Thoracic aorta (tissue), 2 donors: ENCODE measurements around the gene BLTP3B. TPM values are rescaled to one million over a fixed set of nuclear protein-coding genes. Genes with fewer than 3 reads are reported as not detected.

Experiments used
- ATAC-seq: fragments of 150-250 bp; one replicate; pipeline ENCODE4 v1.8.0; 2017; ENCODE audit warnings: low read depth; ENCODE audit not compliant: insufficient number of reproducible peaks, low FRiP score
- DNase-seq: peaks from one replicate; pipeline ENCODE4 v3.0.0-alpha.2; 2020; ENCODE audit warnings: low spot score
- H3K27ac ChIP-seq, 2 donors: fragments of 200-600 bp; sonication (generic); 1 replicate in 1 of 2; 2 replicates in 1 of 2; pipeline ENCODE4 v1.5.1; 2016; ENCODE audit warnings: mild to moderate bottlenecking in 2 of 2, moderate library complexity in 2 of 2
- H3K27me3 ChIP-seq: fragments of 200-600 bp; sonication (generic); replicated peaks from 2 replicates; pipeline ENCODE4 v1.6.0; 2016; ENCODE audit warnings: mild to moderate bottlenecking; ENCODE audit not compliant: insufficient read depth
- H3K36me3 ChIP-seq: fragments of 200-600 bp; sonication (generic); one replicate; pipeline ENCODE4 v1.5.1; 2016
- H3K4me1 ChIP-seq, 2 donors: fragments of 200-600 bp; sonication (generic); 1 replicate in 1 of 2; 2 replicates in 1 of 2; pipeline versions ENCODE4 v1.5.1 to v1.6.0; 2016; ENCODE audit warnings: low read depth in 2 of 2, mild to moderate bottlenecking in 1 of 2; ENCODE audit not compliant: control insufficient read depth in 1 of 2
- H3K4me3 ChIP-seq: fragments of 200-600 bp; sonication (generic); 2 replicates; pipeline ENCODE4 v1.5.1; 2016; ENCODE audit warnings: mild to moderate bottlenecking
- H3K9me3 ChIP-seq: fragments of 200-600 bp; sonication (generic); 2 replicates; pipeline ENCODE4 v1.5.1; 2016
- total RNA-seq, 2 donors: library from RNA; depleted of rRNA; stranded (reverse); fragments of >200 nt; gene quantifications; one replicate each; pipeline versions ENCODE4 v1.1.0 to v1.2.3, GENCODE V29; 2016
- TF ChIP-seq, protein P1 (sequence below): fragments of 200-600 bp; sonication (generic); IDR thresholded peaks from one replicate; pipeline ENCODE4 v1.5.1; 2019; ENCODE audit warnings: antibody characterized with exemption

Gene BLTP3B
- total RNA-seq, 2 donors from 2014 or later, result 42.9 to 62.5 TPM

DNA sequence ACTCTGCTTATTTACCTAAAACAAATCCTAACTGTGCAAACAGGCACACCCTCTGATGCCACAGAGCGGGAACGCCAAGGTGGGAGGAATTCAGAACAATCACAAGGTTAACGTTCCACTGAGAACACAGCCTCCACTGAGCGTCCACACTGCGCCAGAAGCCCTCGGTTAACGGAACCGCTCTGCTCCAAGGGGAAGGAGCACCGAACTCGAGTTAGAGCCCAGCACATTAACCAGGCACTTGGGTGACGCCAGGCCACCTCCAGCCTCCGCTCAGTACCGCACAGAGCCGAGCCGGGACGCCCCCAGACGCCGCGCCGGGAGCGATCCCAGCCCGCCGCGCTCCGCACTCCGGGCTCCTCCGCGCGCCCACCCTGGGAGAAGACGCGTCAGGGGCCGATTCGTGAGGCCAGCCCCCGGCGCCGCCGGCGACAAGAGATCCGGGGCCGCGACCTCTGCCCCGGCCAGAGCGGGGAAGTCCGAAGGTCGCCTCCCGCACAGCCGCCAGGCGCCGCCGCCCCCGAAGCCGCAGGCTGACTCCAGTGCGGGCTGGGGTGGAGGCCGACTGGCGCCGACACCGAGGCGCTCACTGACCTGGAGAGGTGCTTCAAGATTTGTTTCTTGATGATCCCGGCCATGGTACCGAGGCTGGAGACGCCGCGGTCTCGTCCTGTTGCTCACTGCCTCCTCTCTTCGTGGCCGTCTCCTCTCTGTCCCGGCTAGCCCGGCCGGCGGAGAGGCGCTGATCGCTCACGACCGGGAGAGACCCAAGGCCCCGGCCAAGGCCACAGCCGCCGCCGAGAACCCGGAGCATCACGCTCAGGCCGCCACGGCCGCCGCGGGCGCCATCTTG, 450 bp downstream of the BLTP3B start:
- no peaks in the 10 kb centered on the region for H3K36me3 ChIP-seq
- peaks cover 32 to 43% of the 10 kb centered on the region in 2 donors for H3K4me1 ChIP-seq
- DNase-seq (no peak), ATAC-seq (peak; percentile 31)
- H3K9me3 ChIP-seq, result no peaks in the 10 kb centered on the region
- H3K27me3 ChIP-seq, result no peaks in the 10 kb centered on the region
- TF ChIP-seq, protein P1, sequence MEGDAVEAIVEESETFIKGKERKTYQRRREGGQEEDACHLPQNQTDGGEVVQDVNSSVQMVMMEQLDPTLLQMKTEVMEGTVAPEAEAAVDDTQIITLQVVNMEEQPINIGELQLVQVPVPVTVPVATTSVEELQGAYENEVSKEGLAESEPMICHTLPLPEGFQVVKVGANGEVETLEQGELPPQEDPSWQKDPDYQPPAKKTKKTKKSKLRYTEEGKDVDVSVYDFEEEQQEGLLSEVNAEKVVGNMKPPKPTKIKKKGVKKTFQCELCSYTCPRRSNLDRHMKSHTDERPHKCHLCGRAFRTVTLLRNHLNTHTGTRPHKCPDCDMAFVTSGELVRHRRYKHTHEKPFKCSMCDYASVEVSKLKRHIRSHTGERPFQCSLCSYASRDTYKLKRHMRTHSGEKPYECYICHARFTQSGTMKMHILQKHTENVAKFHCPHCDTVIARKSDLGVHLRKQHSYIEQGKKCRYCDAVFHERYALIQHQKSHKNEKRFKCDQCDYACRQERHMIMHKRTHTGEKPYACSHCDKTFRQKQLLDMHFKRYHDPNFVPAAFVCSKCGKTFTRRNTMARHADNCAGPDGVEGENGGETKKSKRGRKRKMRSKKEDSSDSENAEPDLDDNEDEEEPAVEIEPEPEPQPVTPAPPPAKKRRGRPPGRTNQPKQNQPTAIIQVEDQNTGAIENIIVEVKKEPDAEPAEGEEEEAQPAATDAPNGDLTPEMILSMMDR, result no peak
- H3K4me3 ChIP-seq, result peak overlapping the region; percentile 99
- peak overlapping the region; percentile 99 for H3K27ac ChIP-seq

DNA sequence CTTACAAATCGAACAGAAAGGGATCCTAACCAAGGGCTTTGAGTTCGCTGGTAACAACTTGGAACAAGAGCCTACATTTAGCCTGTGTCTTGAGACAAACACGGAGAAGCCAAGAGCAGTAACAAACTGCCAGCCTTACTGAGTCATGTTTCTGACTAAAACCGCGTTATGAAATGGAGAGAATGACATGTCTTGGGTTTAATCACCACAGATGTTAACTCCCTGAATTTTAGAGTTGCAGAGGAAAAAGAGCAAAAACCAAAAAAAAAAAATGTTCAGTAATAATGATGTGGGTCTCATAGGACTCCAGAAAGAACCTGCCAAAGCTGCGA, 1.0 kb downstream of the BLTP3B start:
- no peak for DNase-seq
- H3K36me3 ChIP-seq, result no peaks in the 10 kb centered on the region
- TF ChIP-seq, protein P1, result no peak
- no peaks in the 10 kb centered on the region for H3K9me3 ChIP-seq
- ATAC-seq, result peak; percentile 94
- peaks cover 34 to 44% of the 10 kb centered on the region in 2 donors for H3K4me1 ChIP-seq
- no peaks in the 10 kb centered on the region for H3K27me3 ChIP-seq
- peak overlapping the region; percentile 99 for H3K4me3 ChIP-seq
- H3K27ac ChIP-seq, result peak overlapping the region; percentile 99

DNA sequence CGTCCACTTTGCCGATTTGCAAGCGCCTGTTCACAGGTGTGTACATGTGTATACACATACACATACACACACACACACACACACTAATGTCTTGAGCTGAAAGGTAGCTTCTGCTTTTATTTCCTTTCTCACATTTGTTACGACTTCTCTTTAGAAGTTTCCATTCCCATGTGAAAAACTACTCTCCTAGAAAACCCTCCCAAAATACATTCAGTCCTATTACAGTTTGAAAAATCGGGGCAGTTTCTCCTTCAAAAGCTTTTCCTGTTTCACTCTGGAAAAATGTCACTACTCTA, 3.9 kb downstream of the BLTP3B start:
- Histone ChIP-seq H3K27ac (peak overlapping the region in 1 of 2 donors; percentile 14), H3K9me3 (no peaks in the 10 kb centered on the region), H3K4me3 (peak overlapping the region; percentile 22), H3K4me1 (peaks cover 34 to 52% of the 10 kb centered on the region in 2 donors), H3K36me3 (no peaks in the 10 kb centered on the region), H3K27me3 (no peaks in the 10 kb centered on the region)
- ATAC-seq (no peak), DNase-seq (no peak)
- TF ChIP-seq, protein P1, result no peak

DNA sequence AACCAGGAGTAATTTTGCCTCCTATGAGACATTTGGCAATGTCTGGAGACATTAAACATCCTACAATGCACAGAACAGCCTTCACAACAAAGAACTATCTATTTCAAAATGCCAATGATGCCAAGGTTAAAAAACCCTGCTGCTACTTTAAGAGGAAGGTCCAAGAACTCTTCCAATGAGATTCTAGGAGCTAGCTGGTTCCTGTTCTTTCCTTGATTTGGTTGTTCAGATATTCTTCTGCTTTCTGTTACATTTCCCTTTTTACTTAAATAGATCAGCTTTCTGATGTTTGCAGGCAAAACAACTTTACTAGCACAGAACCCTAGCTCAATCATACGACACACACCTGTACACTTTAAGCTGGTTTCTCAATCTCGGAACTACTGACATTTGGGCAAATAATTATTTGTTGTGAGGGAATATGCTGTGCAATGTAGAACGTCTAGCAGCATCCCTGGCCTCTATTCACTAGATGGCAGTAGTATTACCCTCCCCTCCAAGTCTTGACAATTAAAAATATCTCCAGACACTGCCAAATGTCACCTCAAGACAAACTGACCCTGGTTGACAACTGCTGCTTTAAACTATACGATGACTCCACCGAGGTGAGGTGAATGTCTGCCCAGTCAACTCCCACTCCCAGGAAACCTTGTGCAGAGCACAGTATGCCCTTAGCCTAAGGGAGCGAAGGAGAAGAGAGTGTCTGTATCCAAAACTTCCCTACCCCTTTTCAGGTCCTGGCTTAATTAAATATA, 4.4 kb downstream of the BLTP3B start:
- no peaks in the 10 kb centered on the region for H3K36me3 ChIP-seq
- DNase-seq (no peak), ATAC-seq (no peak)
- TF ChIP-seq, protein P1, result no peak
- peak overlapping the region in 1 of 2 donors; percentile 14 for H3K27ac ChIP-seq
- H3K9me3 ChIP-seq, result no peaks in the 10 kb centered on the region
- H3K4me1 ChIP-seq, result peaks cover 31 to 49% of the 10 kb centered on the region in 2 donors
- no peaks in the 10 kb centered on the region for H3K27me3 ChIP-seq
- peak overlapping the region; percentile 22 for H3K4me3 ChIP-seq

DNA sequence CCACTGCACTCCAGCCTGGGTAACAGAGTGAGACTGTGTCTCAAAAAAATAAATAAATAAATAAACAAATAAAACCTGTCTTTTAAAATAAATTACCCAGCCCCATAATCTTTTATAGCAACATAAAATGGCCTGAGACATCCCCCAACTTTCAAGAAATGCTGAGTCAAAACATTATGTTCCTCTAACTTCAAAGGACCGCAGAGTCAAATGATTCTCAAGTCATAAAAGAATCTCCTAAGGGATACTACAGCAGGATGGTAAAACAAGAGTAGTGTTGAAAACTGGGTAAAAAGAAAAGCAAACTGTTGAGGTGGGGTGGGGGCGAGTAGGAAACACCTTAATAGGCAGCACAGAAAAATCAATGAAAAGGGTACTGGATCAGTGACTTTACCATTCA, 9.5 kb downstream of the BLTP3B start:
- Histone ChIP-seq H3K4me3 (no peak overlapping the region), H3K9me3 (no peaks in the 10 kb centered on the region), H3K27me3 (no peaks in the 10 kb centered on the region), H3K4me1 (peaks cover 22 to 29% of the 10 kb centered on the region in 2 donors), H3K27ac (no peak overlapping the region), H3K36me3 (no peaks in the 10 kb centered on the region)
- TF ChIP-seq, protein P1, result no peak
- no peak for ATAC-seq
- no peak for DNase-seq
